MCF 10A (cell line): ENCODE measurements around the gene PDCD2L. TPM values are rescaled to one million over a fixed set of nuclear protein-coding genes. Genes with fewer than 3 reads are reported as not detected.
"Not testable (repeated sequence)": the region's sequence is repeated elsewhere in the genome, so short reads cannot be mapped to it uniquely, and the experiment has no call there.

Experiments
- BruUV-seq: library from RNA; stranded (reverse); fragments of 400-500 nt; replicated peaks from 2 replicates; lab custom pipeline; 2021; lab: Mats Ljungman, UMichigan
- CTCF ChIA-PET: fragments of 300-600 bp; sonication (Branson Sonifier 250); formaldehyde crosslinking; extraction: SDS; loops from one replicate; lab custom pipeline; 2021; ENCODE audit warnings: antibody characterized with exemption, inconsistent platforms; lab: Yijun Ruan, JAX
- POLR2A ChIA-PET: fragments of 300-600, 350-650 bp; sonication (Branson Sonifier 250); formaldehyde crosslinking; extraction: SDS; loops from one replicate; lab custom pipeline; 2020; ENCODE audit warnings: antibody characterized with exemption, inconsistent platforms; lab: Yijun Ruan, JAX
- DNase-seq: peaks from one replicate; pipeline ENCODE4 v3.0.0-alpha.2; 2018; ENCODE audit not compliant: unreplicated experiment
- H3K27ac Mint-ChIP-seq: one replicate; pipeline ENCODE4 v1.8.0; 2022; ENCODE audit warnings: mild to moderate bottlenecking, low read depth, mixed read lengths; ENCODE audit not compliant: unreplicated experiment
- H3K27me3 Mint-ChIP-seq: one replicate; pipeline ENCODE4 v1.8.0; 2022; ENCODE audit warnings: mixed read lengths; ENCODE audit not compliant: insufficient read depth, unreplicated experiment
- H3K36me3 Mint-ChIP-seq: one replicate; pipeline ENCODE4 v1.8.0; 2022; ENCODE audit warnings: mild to moderate bottlenecking, moderate library complexity, mixed read lengths; ENCODE audit not compliant: insufficient read depth, unreplicated experiment
- H3K4me1 Mint-ChIP-seq: one replicate; pipeline ENCODE4 v1.8.0; 2022; ENCODE audit warnings: mixed read lengths; ENCODE audit not compliant: insufficient read depth, unreplicated experiment
- H3K4me3 Mint-ChIP-seq: one replicate; pipeline ENCODE4 v1.8.0; 2022; ENCODE audit warnings: mild to moderate bottlenecking, moderate library complexity, mixed read lengths; ENCODE audit not compliant: unreplicated experiment
- H3K9me3 Mint-ChIP-seq: one replicate; pipeline ENCODE4 v1.8.0; 2022; ENCODE audit warnings: mixed read lengths; ENCODE audit not compliant: unreplicated experiment
- CTCF ChIP-seq: fragments of 200-600 bp; IDR thresholded peaks from one replicate; pipeline ENCODE4 v1.8.0; 2022; ENCODE audit warnings: antibody characterized with exemption, mild to moderate bottlenecking; ENCODE audit not compliant: unreplicated experiment
- intact Hi-C: fragments of 100-400 bp; cut with micrococcal nuclease; formaldehyde crosslinking; loops from 2 replicates; pipeline ENCODE4 v1.14.1; 2022
- total RNA-seq: library from RNA; stranded (reverse); gene quantifications from 2 replicates; pipeline ENCODE4 v1.2.3, GENCODE V29; 2022

The PDCD2L gene
- total RNA-seq, 1 experiment from 2014 or later = 24.4 TPM

GRCh38 chr19:34454685-34455084 lies 50.5 kb downstream of the PDCD2L start:
- no peak for DNase-seq
- ChIA-PET POLR2A (interaction anchor here (0.6 to 1.1 kb wide), 2 partner anchors 17 to 21 kb away, joined by 3 to 5 read pairs; no protein-coding TSS in a partner anchor), CTCF (no interaction called here)
- Mint-ChIP-seq H3K4me3 (no peak overlapping the region), H3K27ac (no peak overlapping the region), H3K36me3 (peaks cover 98% of the 10 kb centered on the region), H3K4me1 (no peaks in the 10 kb centered on the region), H3K27me3 (no peaks in the 10 kb centered on the region), H3K9me3 (no peaks in the 10 kb centered on the region)
- intact Hi-C loops = no loop called here
- no TSS peak for BruUV-seq
- no peak for TF ChIP-seq CTCF

GRCh38 chr19:34455783-34456480 lies 51.7 kb downstream of the PDCD2L start:
- BruUV-seq, POLR2A ChIA-PET, H3K27me3 Mint-ChIP-seq, H3K4me1 Mint-ChIP-seq, intact Hi-C loops, DNase-seq, H3K4me3 Mint-ChIP-seq, H3K27ac Mint-ChIP-seq, CTCF ChIA-PET, H3K9me3 Mint-ChIP-seq: not testable (repeated sequence)
- peaks cover 98% of the 10 kb centered on the region for H3K36me3 Mint-ChIP-seq

GRCh38 chr19:34457446-34457845 lies 53.2 kb downstream of the PDCD2L start:
- Mint-ChIP-seq H3K9me3 (no peaks in the 10 kb centered on the region), H3K4me3 (no peak overlapping the region), H3K27ac (no peak overlapping the region), H3K36me3 (peaks cover 98% of the 10 kb centered on the region), H3K4me1 (no peaks in the 10 kb centered on the region), H3K27me3 (no peaks in the 10 kb centered on the region)
- POLR2A ChIA-PET = interaction anchor here (0.7 kb wide), 1 partner anchor 25 kb away, joined by 3 read pairs; no protein-coding TSS in a partner anchor
- CTCF ChIA-PET = interaction anchor here (0.5 to 1.3 kb wide), 5 partner anchors 9 to 685 kb away, joined by 3 to 5 read pairs (median 3); partner anchors contain the start of gene WTIP
- TF ChIP-seq CTCF = no peak
- BruUV-seq = no TSS peak
- intact Hi-C loops = no loop called here
- no peak for DNase-seq

- no TSS peak for BruUV-seq
- no peaks in the 10 kb centered on the region for H3K9me3 Mint-ChIP-seq
- peaks cover 98% of the 10 kb centered on the region for H3K36me3 Mint-ChIP-seq
- ChIA-PET CTCF (interaction anchor here (1.2 to 1.7 kb wide), 3 partner anchors 12 to 28 kb away, joined by 3 to 4 read pairs (median 3); partner anchors contain the start of gene WTIP), POLR2A (interaction anchor here (1.0 kb wide), 1 partner anchor 15 kb away, joined by 3 read pairs; no protein-coding TSS in a partner anchor)
- no peak for DNase-seq
- intact Hi-C loops = no loop called here
- H3K27ac Mint-ChIP-seq = no peak overlapping the region
- H3K4me1 Mint-ChIP-seq = no peaks in the 10 kb centered on the region
- H3K4me3 Mint-ChIP-seq = no peak overlapping the region
- H3K27me3 Mint-ChIP-seq = no peaks in the 10 kb centered on the region
- no peak for TF ChIP-seq CTCF
Measured at GRCh38 chr19:34458677-34459076, 54.5 kb downstream of the PDCD2L start.
